ENCODE results near the gene WFDC8. TPM values are rescaled to one million over a fixed set of nuclear protein-coding genes. Genes with fewer than 3 reads are reported as not detected.

The WFDC8 gene
- total and polyA plus RNA-seq, 2 donors (not counting 3 experiments of a cell fraction or from before 2014, with no cell fraction given) = not detected

DNA sequence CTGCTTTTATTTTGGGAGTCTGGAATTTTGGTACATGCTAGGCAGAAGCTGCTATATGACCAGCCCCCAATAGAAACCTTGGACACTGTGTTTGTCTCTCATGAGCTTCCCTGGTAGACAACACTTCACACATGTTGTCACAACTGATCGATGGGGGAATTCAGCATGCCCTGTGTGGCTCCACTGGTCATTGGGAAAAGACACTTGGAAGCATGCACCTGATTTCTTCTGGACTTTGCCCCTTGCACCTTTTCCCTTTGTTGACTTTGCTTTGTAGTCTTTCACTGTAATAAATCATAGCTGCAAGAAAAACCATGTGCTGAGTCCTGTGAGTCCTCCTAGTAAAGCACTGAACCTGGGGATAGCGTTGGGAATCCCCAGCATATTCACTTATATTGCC lies 42.5 kb upstream of the WFDC8 start:
- no peak overlapping the region for H3K27ac ChIP-seq (ENCODE audit: insufficient read depth, low read depth, low read length)
- intact Hi-C loops (cut with micrococcal nuclease) (loop anchor here (10.0 kb wide), 1 partner anchor 153 kb away; no protein-coding TSS in a partner anchor), dilution Hi-C loops (cut with MboI; ENCODE audit: extremely low pct_ligation_motif_present, low sequenced_read_pairs) (no loop called here)
- no peaks in the 10 kb centered on the region for H4K20me1 ChIP-seq (replicated peaks; ENCODE audit: control insufficient read depth, extremely low read depth, insufficient read depth, low read length)
- no peaks in the 10 kb centered on the region for H3K4me1 ChIP-seq (ENCODE audit: control insufficient read depth, extremely low read depth, insufficient read depth, low read length)
- no peaks in the 10 kb centered on the region for H3K9me3 ChIP-seq (replicated peaks; ENCODE audit: control insufficient read depth, insufficient read depth, low read length)
- H3K9me1 ChIP-seq (replicated peaks; ENCODE audit: control insufficient read depth, extremely low read depth, insufficient read depth, low read length) = no peaks in the 10 kb centered on the region
- TF ChIP-seq POLR2A (IDR thresholded peaks at IDR 0.05; ENCODE audit: low read depth, low read length) (no peak), MYC (IDR thresholded peaks at IDR 0.05; ENCODE audit: low read depth, low read length) (no peak), GATA2 (IDR thresholded peaks at IDR 0.05; ENCODE audit: insufficient read depth, insufficient read length, low read depth, low read length) (no peak), FOS (IDR thresholded peaks at IDR 0.05; ENCODE audit: borderline replicate concordance, insufficient read depth, low read length) (no peak), EZH2 (IDR thresholded peaks at IDR 0.05; ENCODE audit: borderline replicate concordance, low read depth, low read length, severe bottlenecking) (no peak)
- TF ChIP-seq, protein P1, sequence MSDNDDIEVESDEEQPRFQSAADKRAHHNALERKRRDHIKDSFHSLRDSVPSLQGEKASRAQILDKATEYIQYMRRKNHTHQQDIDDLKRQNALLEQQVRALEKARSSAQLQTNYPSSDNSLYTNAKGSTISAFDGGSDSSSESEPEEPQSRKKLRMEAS (IDR thresholded peaks at IDR 0.05; ENCODE audit: insufficient read depth, insufficient read length) = no peak
- TF ChIP-seq, protein P2, sequence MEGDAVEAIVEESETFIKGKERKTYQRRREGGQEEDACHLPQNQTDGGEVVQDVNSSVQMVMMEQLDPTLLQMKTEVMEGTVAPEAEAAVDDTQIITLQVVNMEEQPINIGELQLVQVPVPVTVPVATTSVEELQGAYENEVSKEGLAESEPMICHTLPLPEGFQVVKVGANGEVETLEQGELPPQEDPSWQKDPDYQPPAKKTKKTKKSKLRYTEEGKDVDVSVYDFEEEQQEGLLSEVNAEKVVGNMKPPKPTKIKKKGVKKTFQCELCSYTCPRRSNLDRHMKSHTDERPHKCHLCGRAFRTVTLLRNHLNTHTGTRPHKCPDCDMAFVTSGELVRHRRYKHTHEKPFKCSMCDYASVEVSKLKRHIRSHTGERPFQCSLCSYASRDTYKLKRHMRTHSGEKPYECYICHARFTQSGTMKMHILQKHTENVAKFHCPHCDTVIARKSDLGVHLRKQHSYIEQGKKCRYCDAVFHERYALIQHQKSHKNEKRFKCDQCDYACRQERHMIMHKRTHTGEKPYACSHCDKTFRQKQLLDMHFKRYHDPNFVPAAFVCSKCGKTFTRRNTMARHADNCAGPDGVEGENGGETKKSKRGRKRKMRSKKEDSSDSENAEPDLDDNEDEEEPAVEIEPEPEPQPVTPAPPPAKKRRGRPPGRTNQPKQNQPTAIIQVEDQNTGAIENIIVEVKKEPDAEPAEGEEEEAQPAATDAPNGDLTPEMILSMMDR (IDR thresholded peaks at IDR 0.05; ENCODE audit: extremely low read depth in 1 of 2, insufficient read depth in 1 of 2, low read depth in 1 of 2, low read length in 2 of 2) = no peak
- no peak overlapping the region for H2AFZ ChIP-seq (ENCODE audit: low read depth, low read length)
- ChIA-PET POLR2A (no interaction called here), CTCF (no interaction called here)
- DNase-seq (ENCODE audit: low read depth, low spot score) (no peak), FAIRE-seq (no peak)
- no TSS peak for BruUV-seq (replicated peaks)
- no peak overlapping the region for H3K4me3 ChIP-seq (replicated peaks in 1 of 3; ENCODE audit: insufficient read depth in 1 of 3, low read depth in 1 of 3, low read length in 3 of 3)
- no peaks in the 10 kb centered on the region for H3K36me3 ChIP-seq (ENCODE audit: control insufficient read depth in 2 of 2, extremely low read depth in 1 of 2, insufficient read depth in 2 of 2, low read length in 2 of 2)
- H3K9ac ChIP-seq (replicated peaks; ENCODE audit: extremely low read depth, insufficient read depth, low read length) = no peak overlapping the region
- no peak overlapping the region for H3K4me2 ChIP-seq (ENCODE audit: insufficient read depth, low read length)
- no peaks in the 10 kb centered on the region for H3K27me3 ChIP-seq (ENCODE audit: control insufficient read depth in 2 of 2, insufficient read depth in 2 of 2, low read length in 2 of 2)
- no peaks in the 10 kb centered on the region for H3K79me2 ChIP-seq (ENCODE audit: control insufficient read depth, insufficient read depth, low read length)

Measured in endothelial cell of umbilical vein (primary cell).